GM12878 (cell line): ENCODE data around the gene TCF25.

Experiments used
- CTCF ChIP-seq, 3 experiments: IDR thresholded peaks in 2 of 3; conservative IDR thresholded peaks in 1 of 3; 2 replicates each; pipeline ENCODE4 v1.5.1; 2011; ENCODE audit warnings: low read depth in 3 of 3, low read length in 3 of 3, mild to moderate bottlenecking in 3 of 3, control low read depth in 2 of 3, moderate library complexity in 2 of 3, inconsistent platforms in 1 of 3, mixed read lengths in 1 of 3; ENCODE audit not compliant: control insufficient read depth in 2 of 3, insufficient read depth in 1 of 3; ENCODE audit errors: extremely low read depth in 1 of 3
- HDAC2 ChIP-seq: fragments of 200-600 bp; sonication (generic); IDR thresholded peaks from 2 replicates; pipeline ENCODE4 v1.6.1; 2017
- HDGF ChIP-seq: fragments of 450-650 bp; IDR thresholded peaks from 2 replicates; pipeline ENCODE4 v1.6.1; 2016; ENCODE audit warnings: antibody characterized with exemption
- SIN3A ChIP-seq: IDR thresholded peaks from 2 replicates; pipeline ENCODE4 v1.6.1; 2012; ENCODE audit warnings: low read depth, low read length, improper control_type of control experiment
- SMC3 ChIP-seq: IDR thresholded peaks from 2 replicates; pipeline ENCODE4 v1.6.1; 2011; ENCODE audit warnings: low read length, improper control_type of control experiment, borderline replicate concordance
- ZNF217 ChIP-seq: fragments of 450-650 bp; IDR thresholded peaks from 2 replicates; pipeline ENCODE4 v1.6.1; 2017; ENCODE audit warnings: antibody characterized with exemption, mild to moderate bottlenecking
- TF ChIP-seq, protein P1 (sequence below): IDR thresholded peaks from 2 replicates; pipeline ENCODE4 v1.6.1; 2012; ENCODE audit warnings: low read depth, low read length, improper control_type of control experiment

DNA sequence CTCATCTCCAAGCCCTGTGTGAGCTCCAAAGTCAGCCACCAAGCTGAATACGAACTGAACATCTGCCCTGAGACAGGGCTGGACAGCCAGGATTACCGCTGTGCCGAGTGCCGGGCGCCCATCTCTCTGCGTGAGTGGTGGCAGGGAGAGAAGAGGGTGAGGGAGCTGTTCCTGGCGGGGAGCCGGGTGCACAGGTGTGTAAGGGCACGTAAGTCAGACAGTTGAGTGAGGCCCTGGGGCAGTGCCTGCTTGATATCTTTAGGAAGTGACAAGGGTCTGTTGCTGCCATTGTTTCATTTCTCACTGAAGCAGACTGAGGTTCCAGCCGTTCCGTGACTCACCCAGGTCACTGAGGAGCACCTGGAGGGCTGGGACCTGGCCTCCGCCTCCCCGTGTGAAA lies 87.6 kb downstream of the TCF25 start:
- TF ChIP-seq HDAC2: no peak
- TF ChIP-seq, protein P1, sequence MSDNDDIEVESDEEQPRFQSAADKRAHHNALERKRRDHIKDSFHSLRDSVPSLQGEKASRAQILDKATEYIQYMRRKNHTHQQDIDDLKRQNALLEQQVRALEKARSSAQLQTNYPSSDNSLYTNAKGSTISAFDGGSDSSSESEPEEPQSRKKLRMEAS: no peak
- no peak for TF ChIP-seq HDGF
- TF ChIP-seq SMC3: no peak
- TF ChIP-seq CTCF (IDR thresholded peaks at IDR 0.05 in 2 of 3, conservative IDR thresholded peaks at IDR 0.05 in 1 of 3; ENCODE audit: control insufficient read depth in 2 of 3, extremely low read depth in 1 of 3, insufficient read depth in 1 of 3, low read depth in 3 of 3, low read length in 3 of 3): no peak
- no peak for TF ChIP-seq SIN3A
- TF ChIP-seq ZNF217: no peak
